Measurements from ENCODE around the gene IGLON5.

Gene IGLON5

DNA sequence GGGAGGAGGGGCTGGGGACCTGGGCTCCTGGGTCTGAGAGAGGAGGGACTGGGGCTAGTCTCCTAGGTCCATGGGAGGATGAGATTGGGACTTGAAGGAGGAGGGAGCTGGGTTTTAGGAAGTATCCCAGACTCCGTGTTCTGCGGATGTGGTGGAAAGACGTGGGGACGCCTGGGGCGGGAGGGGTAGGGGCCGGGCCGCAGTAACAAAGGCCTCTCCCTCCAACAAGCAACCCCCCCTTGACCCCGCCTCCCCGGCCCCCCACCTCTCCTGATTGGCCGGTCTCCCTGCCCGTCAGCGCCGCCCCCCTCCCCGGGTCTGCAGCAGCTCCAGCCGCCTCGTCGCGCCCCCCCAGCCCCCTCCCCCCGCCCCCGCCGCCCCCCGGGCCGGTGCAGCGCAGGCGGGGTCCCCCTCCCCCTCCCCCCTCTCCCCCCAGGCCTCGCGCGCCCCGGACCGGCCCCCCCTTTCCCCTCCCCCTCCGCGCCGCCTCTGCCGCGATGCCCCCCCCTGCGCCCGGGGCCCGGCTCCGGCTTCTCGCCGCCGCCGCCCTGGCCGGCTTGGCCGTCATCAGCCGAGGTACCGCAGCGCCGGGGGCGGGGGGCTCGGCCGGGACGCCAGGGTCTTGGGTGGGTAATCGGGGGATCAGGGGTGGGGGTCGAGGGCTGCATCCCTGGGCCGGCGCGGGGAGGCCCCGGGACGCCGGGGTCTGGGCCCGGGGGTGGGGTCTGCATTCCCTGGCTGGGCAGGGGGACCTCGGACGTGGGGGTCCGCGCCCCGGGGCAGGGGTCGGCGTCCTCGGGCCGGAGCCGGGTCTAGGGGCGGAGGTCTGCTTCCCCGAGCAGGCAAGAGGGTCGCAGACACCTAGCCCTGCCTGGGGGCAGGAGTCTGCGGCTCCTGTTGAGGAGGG is at the start of gene IGLON5:
TSS of gene IGLON5 (plus strand) at position 294 of the 907 bp plus-strand sequence. CDS start at position 498, 204 bp downstream.
- DNase-seq (ENCODE audit: low read depth) = no peak
- TF ChIP-seq, protein P1, sequence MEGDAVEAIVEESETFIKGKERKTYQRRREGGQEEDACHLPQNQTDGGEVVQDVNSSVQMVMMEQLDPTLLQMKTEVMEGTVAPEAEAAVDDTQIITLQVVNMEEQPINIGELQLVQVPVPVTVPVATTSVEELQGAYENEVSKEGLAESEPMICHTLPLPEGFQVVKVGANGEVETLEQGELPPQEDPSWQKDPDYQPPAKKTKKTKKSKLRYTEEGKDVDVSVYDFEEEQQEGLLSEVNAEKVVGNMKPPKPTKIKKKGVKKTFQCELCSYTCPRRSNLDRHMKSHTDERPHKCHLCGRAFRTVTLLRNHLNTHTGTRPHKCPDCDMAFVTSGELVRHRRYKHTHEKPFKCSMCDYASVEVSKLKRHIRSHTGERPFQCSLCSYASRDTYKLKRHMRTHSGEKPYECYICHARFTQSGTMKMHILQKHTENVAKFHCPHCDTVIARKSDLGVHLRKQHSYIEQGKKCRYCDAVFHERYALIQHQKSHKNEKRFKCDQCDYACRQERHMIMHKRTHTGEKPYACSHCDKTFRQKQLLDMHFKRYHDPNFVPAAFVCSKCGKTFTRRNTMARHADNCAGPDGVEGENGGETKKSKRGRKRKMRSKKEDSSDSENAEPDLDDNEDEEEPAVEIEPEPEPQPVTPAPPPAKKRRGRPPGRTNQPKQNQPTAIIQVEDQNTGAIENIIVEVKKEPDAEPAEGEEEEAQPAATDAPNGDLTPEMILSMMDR (IDR thresholded peaks at IDR 0.05; ENCODE audit: insufficient read depth, low read depth, low read length, missing control alignments) = no peak
- H3K4me3 ChIP-seq (ENCODE audit: low read length) = no peak within 1 kb of the TSS

DNA sequence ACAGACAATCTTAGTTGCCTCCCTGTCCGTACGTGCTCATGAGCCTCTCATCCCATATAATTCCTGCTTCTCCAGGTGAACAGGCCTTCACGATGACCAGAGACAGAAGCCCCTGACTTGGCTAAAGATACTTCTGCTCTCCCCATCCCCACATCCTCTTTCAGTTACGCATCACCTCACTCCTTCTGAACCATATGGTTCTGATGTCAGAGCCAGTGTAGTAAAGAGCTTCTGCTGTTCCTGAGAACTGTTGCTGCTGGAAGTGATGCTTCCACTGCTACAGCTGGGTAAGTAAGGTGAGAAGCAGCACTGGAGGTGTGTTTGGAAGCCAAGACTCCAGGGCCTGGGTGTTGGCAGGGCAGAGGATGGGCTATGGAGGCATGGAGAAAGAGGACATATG is 47.6 kb upstream of the IGLON5 start:
- TF ChIP-seq, protein P1 (IDR thresholded peaks at IDR 0.05; ENCODE audit: insufficient read depth, low read depth, low read length, missing control alignments) = no peak
- no peak for DNase-seq (ENCODE audit: low read depth)
- H3K4me3 ChIP-seq (ENCODE audit: low read length) = no peak overlapping the region

DNA sequence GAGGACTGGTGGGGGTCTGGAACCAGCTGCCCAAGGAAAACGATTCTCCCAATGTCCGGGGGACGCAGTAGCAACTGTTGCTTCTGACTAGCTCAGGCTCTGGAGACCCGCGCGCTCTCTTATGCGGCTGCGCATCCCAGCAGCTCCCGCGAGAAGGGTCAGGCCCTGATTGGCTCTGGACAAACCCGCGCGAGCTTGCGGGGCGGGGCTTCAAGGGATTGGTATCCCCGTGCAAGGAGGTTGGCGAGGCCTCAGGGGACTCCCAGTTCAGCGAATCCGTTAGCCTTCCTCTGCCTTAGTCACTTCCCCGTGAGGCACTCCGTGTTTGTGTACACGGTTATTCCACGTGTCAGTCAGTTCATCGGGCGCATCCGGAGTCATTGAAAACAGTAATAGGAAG is 40.4 kb upstream of the IGLON5 start:
- TF ChIP-seq, protein P1 (IDR thresholded peaks at IDR 0.05; ENCODE audit: insufficient read depth, low read depth, low read length, missing control alignments) = no peak
- H3K4me3 ChIP-seq (ENCODE audit: low read length) = no peak overlapping the region
- DNase-seq (ENCODE audit: low read depth) = no peak

DNA sequence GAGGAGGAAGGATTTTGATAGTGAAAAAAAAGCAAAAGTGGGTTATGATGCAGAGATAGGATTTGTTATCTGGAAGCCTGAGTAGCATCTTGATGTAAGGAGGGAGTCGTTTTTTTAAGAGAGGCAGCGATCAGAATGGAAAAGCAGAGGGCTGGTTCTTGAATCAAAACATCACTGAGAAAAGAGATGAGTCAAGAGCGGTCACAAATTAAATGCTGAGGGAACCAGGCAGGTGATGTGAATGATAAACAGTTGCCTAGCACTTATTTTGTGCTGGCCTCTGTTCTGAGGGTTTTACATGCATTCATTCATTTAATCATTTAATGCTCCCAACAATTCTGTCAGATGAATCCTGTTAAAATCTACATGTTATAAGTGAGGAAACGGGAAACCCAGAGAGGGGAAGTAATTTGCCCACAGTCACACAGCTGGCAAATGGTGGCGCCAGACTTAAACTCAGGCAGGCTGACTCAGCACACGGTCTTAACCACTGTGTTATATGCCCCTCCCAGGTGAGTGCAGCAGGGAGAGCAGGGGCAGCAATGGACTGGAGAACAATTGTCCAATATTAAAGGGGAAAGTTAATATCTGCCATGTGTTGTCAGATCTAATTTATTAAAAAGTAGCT is 39.1 kb upstream of the IGLON5 start:
- no peak overlapping the region for H3K4me3 ChIP-seq (ENCODE audit: low read length)
- TF ChIP-seq, protein P1 (IDR thresholded peaks at IDR 0.05; ENCODE audit: insufficient read depth, low read depth, low read length, missing control alignments) = no peak
- DNase-seq (ENCODE audit: low read depth) = no peak

DNA sequence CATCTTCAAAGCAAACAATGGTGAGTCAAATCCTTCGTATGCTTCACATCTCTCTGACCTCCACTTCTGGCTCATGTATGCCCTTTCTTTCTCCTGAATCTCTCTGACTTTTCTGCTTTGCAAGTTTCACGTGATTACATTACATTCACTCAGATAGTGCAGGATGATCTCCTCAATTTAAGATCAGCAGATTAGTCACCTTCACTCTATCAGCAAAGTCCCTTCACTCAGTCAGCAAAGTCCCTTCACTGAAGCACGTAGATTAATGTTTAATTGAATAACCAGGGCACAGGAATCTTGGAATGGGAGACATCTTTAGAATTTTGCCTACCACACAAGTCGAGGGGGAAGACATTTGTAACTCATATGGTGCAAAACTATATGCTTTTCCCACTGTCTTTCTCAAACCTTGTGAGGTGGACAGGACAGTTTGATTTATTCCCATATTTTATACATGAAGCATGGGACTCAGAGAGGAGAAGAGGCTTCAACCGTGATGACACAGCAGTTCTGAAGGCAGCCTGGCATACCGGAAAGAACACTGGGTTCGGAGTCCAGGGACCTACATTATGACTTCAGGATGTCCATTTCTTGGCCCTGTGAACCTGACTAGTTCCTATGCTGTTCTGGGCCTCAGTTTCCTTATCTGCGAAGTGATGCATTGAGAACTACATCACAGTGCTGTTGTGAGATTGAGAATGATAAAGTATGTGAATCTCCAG is 37.2 kb upstream of the IGLON5 start:
- no peak overlapping the region for H3K4me3 ChIP-seq (ENCODE audit: low read length)
- DNase-seq (ENCODE audit: low read depth) = no peak
- TF ChIP-seq, protein P1 (IDR thresholded peaks at IDR 0.05; ENCODE audit: insufficient read depth, low read depth, low read length, missing control alignments) = no peak

DNA sequence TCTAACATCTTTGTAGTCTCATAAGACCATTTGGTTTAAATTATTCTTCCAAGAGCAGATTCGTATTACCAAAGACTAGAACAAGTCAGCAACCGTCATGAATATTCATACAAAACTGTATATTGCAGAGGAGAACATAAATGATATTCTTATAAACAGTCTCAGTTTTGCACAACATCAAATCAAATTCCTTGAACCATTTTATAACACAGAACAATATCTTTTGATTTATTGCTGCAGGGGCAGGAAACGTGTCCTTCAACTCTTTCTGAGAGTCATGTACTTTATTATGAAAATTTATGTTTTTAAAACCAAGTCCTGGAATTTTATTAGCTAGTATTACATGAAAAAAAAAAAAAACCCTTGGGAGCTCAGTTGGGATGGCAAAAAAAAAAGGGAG is 34.3 kb upstream of the IGLON5 start:
- TF ChIP-seq, protein P1 (IDR thresholded peaks at IDR 0.05; ENCODE audit: insufficient read depth, low read depth, low read length, missing control alignments) = no peak
- DNase-seq (ENCODE audit: low read depth) = no peak
- H3K4me3 ChIP-seq (ENCODE audit: low read length) = no peak overlapping the region
